PC-3 (cell line): ENCODE data around the gene ILDR2. TPM values are rescaled to one million over a fixed set of nuclear protein-coding genes. Genes with fewer than 3 reads are reported as not detected.

Experiments used
- ATAC-seq: fragments of 200-7000 bp; cut with Tn5 transposase; 2 replicates; pipeline ENCODE4 v1.9.1; 2020; ENCODE audit warnings: mild to moderate bottlenecking, moderate library complexity
- BruUV-seq: library from RNA; stranded (reverse); fragments of 400-500 nt; replicated peaks from 2 replicates; lab custom pipeline; 2021; lab: Mats Ljungman, UMichigan
- CTCF ChIA-PET: fragments of 300-600 bp; sonication (Branson Sonifier 250); formaldehyde crosslinking; loops from one replicate; lab custom pipeline; 2022; ENCODE audit warnings: antibody characterized with exemption; lab: Charles Lee
- POLR2A ChIA-PET: fragments of 300-600 bp; sonication (Branson Sonifier 250); formaldehyde crosslinking; loops from one replicate; lab custom pipeline; 2022; ENCODE audit warnings: antibody characterized with exemption; ENCODE audit not compliant: unreplicated experiment; lab: Charles Lee
- DNase-seq: peaks from one replicate; pipeline ENCODE4 v3.0.0-alpha.2; 2015
- H2AFZ ChIP-seq: fragments of 300-600 bp; sonication (generic); 2 replicates; pipeline ENCODE4 v1.6.0; 2016; ENCODE audit warnings: antibody characterized with exemption, low read length
- H3F3A ChIP-seq: fragments of 300-600 bp; sonication (generic); one replicate; pipeline ENCODE4 v1.6.0; 2017; ENCODE audit warnings: antibody characterized with exemption, low read length, control low read depth, mild to moderate bottlenecking; ENCODE audit not compliant: unreplicated experiment
- H3K27ac ChIP-seq: fragments of 300-600 bp; sonication (generic); 2 replicates; pipeline ENCODE4 v1.5.1; 2016; ENCODE audit warnings: mild to moderate bottlenecking, low read length
- H3K27me3 ChIP-seq: fragments of 300-600 bp; sonication (generic); 2 replicates; pipeline ENCODE4 v1.6.1; 2016; ENCODE audit warnings: low read length, mixed read lengths
- H3K36me3 ChIP-seq: fragments of 300-600 bp; sonication (generic); 2 replicates; pipeline ENCODE4 v1.6.1; 2016; ENCODE audit warnings: low read depth, mixed run types, low read length, mixed read lengths
- H3K4me1 ChIP-seq: fragments of 300-600 bp; sonication (generic); 2 replicates; pipeline ENCODE4 v1.5.1; 2016; ENCODE audit warnings: low read length; ENCODE audit not compliant: insufficient read depth
- H3K4me2 ChIP-seq: fragments of 300-600 bp; sonication (generic); 2 replicates; pipeline ENCODE4 v1.6.0; 2016; ENCODE audit warnings: low read length
- H3K4me3 ChIP-seq: fragments of 300-600 bp; sonication (generic); 2 replicates; pipeline ENCODE4 v1.5.1; 2016; ENCODE audit warnings: mild to moderate bottlenecking, low read length, mixed read lengths
- H3K79me2 ChIP-seq: fragments of 300-600 bp; sonication (generic); 2 replicates; pipeline ENCODE4 v1.6.1; 2017; ENCODE audit warnings: low read length, mixed read lengths
- H3K9ac ChIP-seq: fragments of 300-600 bp; sonication (generic); 2 replicates; pipeline ENCODE4 v1.6.0; 2016; ENCODE audit warnings: mild to moderate bottlenecking, low read length
- H3K9me2 ChIP-seq: fragments of 300-600 bp; sonication (generic); replicated peaks from 2 replicates; pipeline ENCODE4 v1.6.1; 2016; ENCODE audit warnings: mixed run types, low read length, mixed read lengths
- H3K9me3 ChIP-seq: fragments of 300-600 bp; sonication (generic); 2 replicates; pipeline ENCODE4 v1.6.1; 2016; ENCODE audit warnings: low read length, mixed read lengths
- H4K20me1 ChIP-seq: fragments of 300-600 bp; sonication (generic); 2 replicates; pipeline ENCODE4 v1.6.1; 2016; ENCODE audit warnings: low read length, mixed read lengths
- EZH2 ChIP-seq: fragments of 300-600 bp; sonication (generic); IDR thresholded peaks from one replicate; pipeline ENCODE4 v1.6.1; 2017; ENCODE audit warnings: antibody characterized with exemption, mild to moderate bottlenecking, low read length; ENCODE audit not compliant: unreplicated experiment
- EZH2phosphoT487 ChIP-seq: fragments of 300-600 bp; sonication (generic); IDR thresholded peaks from 2 replicates; pipeline ENCODE4 v1.6.1; 2018; ENCODE audit warnings: mild to moderate bottlenecking, antibody characterized with exemption, low read length, borderline replicate concordance
- intact Hi-C: fragments of 100-400 bp; cut with micrococcal nuclease; formaldehyde crosslinking; loops from 2 replicates; pipeline ENCODE4 v1.9.0; 2023
- total RNA-seq: library from RNA; depleted of rRNA; stranded (reverse); fragments of >200 nt; gene quantifications from 2 replicates; pipeline ENCODE4 v1.2.3, GENCODE V29; 2014
- TF ChIP-seq, protein P1 (sequence below): fragments of 300-600 bp; sonication (generic); conservative IDR thresholded peaks from 2 replicates; pipeline ENCODE4 v1.5.1; 2017; ENCODE audit warnings: antibody characterized with exemption, low read depth, mild to moderate bottlenecking, low read length

ILDR2 gene
- total RNA-seq, 1 experiment from 2014 or later: not detected

DNA sequence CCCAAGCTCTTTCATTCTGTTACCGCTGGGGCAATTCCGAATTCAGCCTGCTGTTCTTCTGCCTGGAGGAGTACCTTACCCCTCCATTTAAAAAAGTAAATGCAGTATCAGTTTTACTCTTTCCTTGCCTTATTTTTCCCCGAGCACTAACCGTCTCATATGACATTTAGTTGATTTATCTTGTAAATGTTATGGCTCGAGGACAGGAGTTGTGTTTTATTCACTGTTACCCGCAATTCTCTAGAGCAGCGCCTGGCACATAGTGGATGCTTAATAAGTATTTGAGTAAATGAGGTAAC, 98.9 kb downstream of the ILDR2 start:
- CTCF ChIA-PET: interaction anchor here (0.6 to 1.2 kb wide), 5 partner anchors 26 to 189 kb away, joined by 3 to 10 read pairs (median 3); no protein-coding TSS in a partner anchor
- POLR2A ChIA-PET: interaction anchor here (0.6 to 1.0 kb wide), 3 partner anchors 37 to 1171 kb away, joined by 3 to 13 read pairs (median 4); partner anchors contain the start of gene POGK
- DNase-seq (no peak), ATAC-seq (peak; percentile 1)
- Histone ChIP-seq H3K27ac (no peak overlapping the region), H3K9ac (peak overlapping the region; percentile 29; the same call in 1 of the 2 replicates), H4K20me1 (peaks cover 16% of the 10 kb centered on the region; the same call in 1 of the 2 replicates), H3K9me2 (no peaks in the 10 kb centered on the region), H3K4me2 (peak overlapping the region; percentile 87), H3K4me3 (peak overlapping the region; percentile 73), H3F3A (no peaks in the 10 kb centered on the region), H3K4me1 (0 out of 2 replicates have a peak, but pooled peaks cover 23% of the 10 kb centered on the region), H3K79me2 (peaks cover 42% of the 10 kb centered on the region), H3K36me3 (no peaks in the 10 kb centered on the region), H3K27me3 (no peaks in the 10 kb centered on the region), H3K9me3 (no peaks in the 10 kb centered on the region), H2AFZ (peak overlapping the region; percentile 86)
- TF ChIP-seq, protein P1, sequence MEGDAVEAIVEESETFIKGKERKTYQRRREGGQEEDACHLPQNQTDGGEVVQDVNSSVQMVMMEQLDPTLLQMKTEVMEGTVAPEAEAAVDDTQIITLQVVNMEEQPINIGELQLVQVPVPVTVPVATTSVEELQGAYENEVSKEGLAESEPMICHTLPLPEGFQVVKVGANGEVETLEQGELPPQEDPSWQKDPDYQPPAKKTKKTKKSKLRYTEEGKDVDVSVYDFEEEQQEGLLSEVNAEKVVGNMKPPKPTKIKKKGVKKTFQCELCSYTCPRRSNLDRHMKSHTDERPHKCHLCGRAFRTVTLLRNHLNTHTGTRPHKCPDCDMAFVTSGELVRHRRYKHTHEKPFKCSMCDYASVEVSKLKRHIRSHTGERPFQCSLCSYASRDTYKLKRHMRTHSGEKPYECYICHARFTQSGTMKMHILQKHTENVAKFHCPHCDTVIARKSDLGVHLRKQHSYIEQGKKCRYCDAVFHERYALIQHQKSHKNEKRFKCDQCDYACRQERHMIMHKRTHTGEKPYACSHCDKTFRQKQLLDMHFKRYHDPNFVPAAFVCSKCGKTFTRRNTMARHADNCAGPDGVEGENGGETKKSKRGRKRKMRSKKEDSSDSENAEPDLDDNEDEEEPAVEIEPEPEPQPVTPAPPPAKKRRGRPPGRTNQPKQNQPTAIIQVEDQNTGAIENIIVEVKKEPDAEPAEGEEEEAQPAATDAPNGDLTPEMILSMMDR: peak; percentile 38; the same call in 1 of the 2 replicates
- TF ChIP-seq EZH2 (no peak), EZH2phosphoT487 (no peak)
- intact Hi-C loops: loop anchor here (2.0 kb wide), 2 partner anchors 34 to 346 kb away; no protein-coding TSS in a partner anchor
- no TSS peak for BruUV-seq

GRCh38 chr1:166875734-166876539, 99.4 kb downstream of the ILDR2 start, which contains the start of gene TADA1:
Gene TADA1, minus strand, starts transcription at chr1:166876264. Its CDS starts 31 bp downstream, at chr1:166876233.
- ChIA-PET POLR2A (interaction anchor here (0.6 to 1.0 kb wide), 3 partner anchors 37 to 1170 kb away, joined by 3 to 13 read pairs (median 4); partner anchors contain the start of gene POGK), CTCF (interaction anchor here (0.6 to 1.2 kb wide), 5 partner anchors 27 to 189 kb away, joined by 3 to 10 read pairs (median 3); no protein-coding TSS in a partner anchor)
- peak within 1 kb of the TSS; percentile 88 for H2AFZ ChIP-seq
- no peaks in the 10 kb centered on the region for H3K36me3 ChIP-seq
- peak within 1 kb of the TSS; percentile 78 for H3K27ac ChIP-seq
- 0 out of 2 replicates have a peak, but pooled peaks cover 23% of the 10 kb centered on the region for H3K4me1 ChIP-seq
- no peaks in the 10 kb centered on the region for H3F3A ChIP-seq
- H3K4me3 ChIP-seq: peak within 1 kb of the TSS; percentile 73
- intact Hi-C loops: loop anchor here (1.0 to 2.0 kb wide), 3 partner anchors 35 to 347 kb away; no protein-coding TSS in a partner anchor
- TF ChIP-seq EZH2: no peak
- TF ChIP-seq, protein P1: no peak
- no peak for TF ChIP-seq EZH2phosphoT487
- no TSS peak for BruUV-seq
- peak; percentile 99 for DNase-seq
- no peaks in the 10 kb centered on the region for H3K9me2 ChIP-seq
- peak within 1 kb of the TSS; percentile 95 for H3K9ac ChIP-seq
- peak within 1 kb of the TSS; percentile 90 for H3K4me2 ChIP-seq
- H3K79me2 ChIP-seq: peaks cover 48% of the 10 kb centered on the region
- H3K27me3 ChIP-seq: no peaks in the 10 kb centered on the region
- H3K9me3 ChIP-seq: no peaks in the 10 kb centered on the region
- ATAC-seq: peak; percentile 87
- H4K20me1 ChIP-seq: peaks cover 21% of the 10 kb centered on the region; the same call in 1 of the 2 replicates
